ENCODE results near the gene PATJ.

The PATJ gene

DNA sequence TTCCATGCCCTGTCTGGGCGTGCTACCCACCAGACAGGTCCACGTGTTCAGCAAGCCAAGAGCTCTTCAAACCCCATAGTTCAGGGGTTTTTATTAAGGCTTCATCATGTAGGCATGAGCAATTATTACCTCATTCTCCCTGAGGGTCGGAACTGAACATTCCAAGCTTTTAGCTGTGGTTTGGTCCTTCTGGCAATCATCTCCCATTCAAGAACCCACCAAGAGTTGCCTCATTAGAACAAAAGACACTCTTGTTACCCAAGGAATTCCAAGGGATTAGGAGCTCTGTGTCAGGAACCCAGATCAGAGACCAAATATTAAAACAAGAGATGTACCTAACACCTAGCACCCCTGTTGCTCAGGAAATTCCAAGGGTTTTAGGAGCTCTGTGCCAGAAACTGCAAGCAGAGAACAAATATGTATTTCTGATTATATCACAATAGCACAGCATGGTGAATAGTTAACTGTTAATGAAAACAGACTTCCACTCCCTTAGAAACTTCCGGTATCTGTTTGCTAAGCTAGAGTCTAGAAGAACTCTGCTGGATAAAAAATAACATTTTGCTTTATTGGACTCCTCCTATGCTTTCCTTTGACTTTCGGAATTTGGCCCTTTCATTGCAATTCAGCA, 251.2 kb downstream of the PATJ start:
- DNase-seq, result no peak

DNA sequence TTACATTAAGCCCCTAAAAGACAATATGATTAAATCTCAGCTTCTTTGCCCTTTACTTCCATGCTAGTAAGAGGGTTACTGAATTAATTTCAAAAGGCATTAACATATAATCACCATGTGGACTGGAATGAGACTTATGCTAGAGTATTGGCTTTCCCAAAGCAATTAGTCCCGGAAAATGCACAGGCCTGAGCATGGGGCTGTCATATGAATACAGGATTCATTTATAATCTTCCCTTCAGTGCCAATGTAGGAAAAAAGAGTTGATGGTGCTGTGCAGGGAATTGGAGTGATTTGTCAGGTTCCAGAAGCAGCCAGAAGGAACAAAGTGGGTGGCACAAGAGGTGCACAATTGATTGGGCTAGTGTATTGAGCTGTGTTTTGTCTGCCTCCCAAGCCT, 253.4 kb downstream of the PATJ start:
- DNase-seq, result no peak

DNA sequence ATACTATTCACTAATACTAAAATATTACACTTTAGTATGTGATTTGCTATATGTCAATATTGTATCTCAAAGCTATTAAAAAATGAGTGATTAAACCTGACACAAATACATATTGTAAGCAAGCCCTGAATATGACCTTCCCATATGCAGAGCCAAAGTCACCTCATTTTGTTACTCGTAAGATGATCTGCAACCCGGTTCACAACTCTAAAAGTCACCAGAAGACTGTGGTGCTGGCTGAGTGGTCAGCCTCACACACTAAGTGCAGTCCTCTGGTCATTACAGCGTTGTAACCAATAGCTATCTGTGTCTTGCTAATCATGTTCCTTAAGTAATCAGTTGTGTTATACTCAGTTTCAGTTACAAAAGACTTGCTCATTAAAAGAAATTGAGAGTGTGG, 254.8 kb downstream of the PATJ start:
- DNase-seq, result no peak

DNA sequence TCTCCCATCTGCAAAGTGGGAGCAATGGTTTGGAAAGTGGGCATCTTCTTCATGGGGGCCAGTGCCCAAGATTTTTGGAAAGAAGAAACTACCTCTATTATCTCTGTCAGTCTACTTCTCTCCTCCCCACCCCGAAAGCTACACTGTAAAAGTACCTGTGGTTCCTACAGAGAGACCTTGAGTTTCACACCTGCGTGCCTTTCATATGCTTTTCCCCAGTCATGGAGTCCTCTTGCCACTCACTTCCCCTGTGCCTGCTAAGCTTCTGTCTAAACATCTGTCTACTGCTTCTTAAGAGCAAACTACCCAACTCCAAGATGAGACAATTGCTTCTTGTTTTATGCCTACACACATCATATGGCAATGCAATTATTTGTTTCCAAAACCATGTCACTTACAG, 261.5 kb downstream of the PATJ start:
- DNase-seq, result peak in 1 of 2 experiments; percentile 16

DNA sequence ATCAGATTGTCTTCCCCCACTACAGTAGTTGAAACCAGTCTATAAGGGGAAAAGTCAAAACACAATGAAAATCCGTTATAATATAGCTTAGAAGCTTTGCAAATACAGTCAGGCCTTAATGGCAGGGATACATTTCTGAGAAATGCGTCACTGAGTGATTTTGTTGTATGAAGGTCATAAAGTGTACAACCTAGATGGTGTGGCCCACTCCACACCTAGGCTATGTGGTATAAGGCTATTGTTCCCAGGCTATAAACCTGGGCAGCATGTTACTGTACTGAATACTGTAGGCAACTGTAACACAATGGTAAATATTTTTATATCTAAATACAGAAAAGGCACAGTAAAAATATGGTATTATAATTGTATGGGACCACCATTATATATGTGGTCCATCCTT, 264.4 kb downstream of the PATJ start:
- no peak for DNase-seq

DNA sequence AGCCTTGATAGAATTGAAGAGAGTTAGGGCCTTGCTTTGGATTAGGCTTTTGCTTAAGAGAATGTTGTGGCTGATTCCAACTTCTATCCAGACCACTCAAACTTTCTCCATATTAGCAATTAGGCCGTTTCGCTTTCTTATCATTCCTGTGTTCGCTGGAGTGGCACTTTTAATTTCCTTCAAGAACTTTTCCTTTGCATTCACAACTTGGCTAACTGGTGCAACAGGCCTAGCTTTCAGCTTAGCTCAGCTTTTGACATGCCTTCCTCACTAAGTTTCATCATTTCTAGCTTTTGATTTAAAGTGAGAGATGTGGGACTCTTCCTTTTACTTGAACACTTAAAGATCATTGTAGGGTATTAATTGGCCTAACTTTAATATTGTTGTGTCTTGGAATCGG, 268.7 kb downstream of the PATJ start:
- no peak for DNase-seq

DNA sequence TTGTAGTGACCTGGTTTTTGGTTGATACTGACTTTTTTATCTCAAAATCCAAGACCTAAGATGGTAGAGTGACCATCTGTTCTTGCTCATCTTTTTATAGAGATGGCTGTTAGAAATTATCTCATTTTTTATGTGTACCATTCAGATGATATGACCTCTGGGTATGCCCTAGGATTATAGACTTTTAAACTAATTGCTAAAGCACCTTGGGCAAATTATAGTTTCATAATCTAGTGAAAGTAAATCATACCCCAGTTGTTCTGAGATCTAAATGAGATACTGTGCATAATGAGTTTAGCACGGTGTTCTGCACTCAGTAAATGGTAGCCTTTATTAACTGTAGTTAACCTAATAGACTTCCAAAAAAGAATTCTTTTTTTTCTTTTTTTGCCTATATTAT, 269.8 kb downstream of the PATJ start:
- peak in 1 of 2 experiments; percentile 9 for DNase-seq

DNA sequence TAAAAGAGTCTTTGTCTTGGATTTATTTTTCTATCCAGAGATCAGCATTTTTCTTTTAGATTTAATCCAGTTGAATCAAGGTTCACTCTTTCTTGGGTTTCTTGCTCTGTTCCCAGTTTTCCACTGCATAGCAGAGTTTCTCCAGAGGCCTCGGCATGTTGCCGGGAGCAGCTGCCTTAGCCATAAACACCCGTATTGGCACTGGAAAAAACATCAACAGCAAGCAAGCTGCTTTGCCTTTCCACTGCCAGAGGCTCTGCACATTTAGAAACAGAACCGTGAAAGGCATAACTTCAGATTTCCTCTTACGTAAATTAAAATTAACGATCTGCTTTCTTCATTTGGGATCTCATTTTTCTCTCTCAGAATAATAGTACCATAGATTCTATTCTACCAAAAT, 270.6 kb downstream of the PATJ start:
- no peak for DNase-seq

DNA sequence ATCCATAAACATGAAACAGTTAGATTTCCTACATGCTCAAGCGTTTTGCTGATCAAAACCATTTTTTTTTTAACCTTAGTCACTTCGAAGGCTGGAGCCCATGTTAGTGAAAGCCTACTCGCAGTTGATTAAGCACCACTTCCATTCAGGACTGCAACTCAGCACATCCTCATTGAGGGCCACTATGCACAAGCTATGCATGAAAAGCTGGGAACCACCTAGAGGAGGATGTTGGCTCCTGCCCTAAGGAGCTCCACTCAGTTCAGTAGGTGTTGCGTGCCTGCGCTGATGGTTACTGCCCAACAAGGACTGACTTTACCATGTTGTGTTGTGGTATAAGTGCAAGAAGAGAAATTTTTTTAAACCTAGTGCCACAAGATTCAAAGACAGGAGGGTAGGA, 271.0 kb downstream of the PATJ start:
- DNase-seq, result no peak

DNA sequence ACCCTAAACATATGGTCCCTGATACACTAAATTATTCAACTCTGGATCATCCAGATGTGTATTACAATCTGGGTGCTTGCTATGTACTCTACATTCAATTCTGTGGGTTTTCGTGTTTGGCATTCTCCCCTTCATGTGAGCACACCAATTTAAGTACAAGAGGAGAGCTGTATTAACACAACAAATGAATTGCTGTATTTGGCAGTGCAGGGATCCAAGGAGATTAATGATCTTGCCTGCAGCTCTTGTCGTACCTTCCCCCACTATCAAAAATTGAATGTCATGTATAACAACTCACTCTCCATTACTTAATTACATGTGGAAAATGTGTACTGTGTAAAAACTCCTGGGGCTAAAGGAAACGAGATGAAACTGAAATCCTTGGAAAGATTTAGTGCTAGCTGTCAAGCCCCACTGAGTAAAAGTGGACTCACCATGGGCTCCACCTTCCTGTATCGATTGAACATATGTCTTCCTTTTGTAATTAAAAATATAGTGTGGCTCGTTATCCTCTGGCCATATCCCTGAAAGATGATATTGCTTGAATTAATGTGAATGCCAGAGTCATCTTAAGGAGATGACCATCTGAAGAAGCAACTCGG, 280.2 kb downstream of the PATJ start:
- peak; percentile 54 to 87 for DNase-seq

DNA sequence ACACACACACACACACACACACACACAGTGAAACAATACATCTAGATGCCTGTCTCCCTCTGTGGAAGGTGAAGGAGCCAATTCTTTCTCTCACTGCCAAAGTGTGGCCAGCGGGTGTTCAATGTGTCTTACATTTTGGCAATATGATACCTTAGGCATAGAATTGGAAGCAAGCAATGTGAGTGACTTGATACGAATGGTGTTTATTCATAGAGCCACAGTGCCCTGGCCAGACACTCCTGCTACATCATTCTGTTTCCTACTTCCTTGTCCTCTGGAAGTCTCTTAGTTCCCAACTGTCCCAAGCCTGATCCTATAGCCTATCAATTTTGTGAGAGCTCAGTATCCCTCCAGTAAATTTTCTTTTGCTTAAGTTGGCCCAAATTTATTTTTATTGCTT, 282.4 kb downstream of the PATJ start:
- DNase-seq, result no peak

DNA sequence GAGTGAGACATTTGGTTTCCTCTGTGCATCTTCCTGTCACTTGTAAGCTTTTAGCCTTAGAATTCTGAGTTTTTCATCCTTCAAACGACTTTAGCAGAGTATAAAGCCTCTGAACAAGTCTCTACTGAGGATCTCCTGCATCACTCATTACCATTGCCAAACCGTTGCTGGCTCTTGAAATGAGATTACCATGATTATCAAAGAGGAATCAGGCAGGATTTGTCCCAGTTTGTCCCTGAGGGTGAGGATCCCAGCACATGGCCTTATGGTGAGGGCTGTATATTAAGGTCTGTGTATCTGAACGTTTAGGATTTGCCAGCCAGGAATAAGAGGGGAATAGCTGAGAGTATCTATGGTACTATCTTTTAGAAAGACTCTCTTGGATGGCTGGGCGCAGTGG, 282.9 kb downstream of the PATJ start:
- DNase-seq, result peak in 1 of 2 experiments; percentile 17

DNA sequence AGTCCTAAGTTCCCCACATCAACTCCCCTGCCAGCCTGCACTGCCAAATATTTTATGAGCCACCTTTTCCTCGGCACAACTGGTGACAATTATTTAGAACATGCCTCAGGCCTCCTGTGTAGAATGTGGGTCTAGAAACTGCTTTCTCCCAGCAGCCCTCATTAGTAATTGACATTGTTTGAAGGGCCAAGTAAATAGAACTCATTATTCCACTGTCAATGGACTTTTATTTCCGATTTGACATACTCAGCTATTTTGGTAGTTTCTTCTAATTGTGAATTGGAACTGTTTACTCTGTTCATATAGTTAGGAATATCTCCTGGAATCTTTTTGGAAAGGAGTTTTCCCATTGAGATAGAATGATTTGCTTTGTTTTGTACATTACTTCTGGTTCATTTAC, 283.6 kb downstream of the PATJ start:
- DNase-seq, result no peak

DNA sequence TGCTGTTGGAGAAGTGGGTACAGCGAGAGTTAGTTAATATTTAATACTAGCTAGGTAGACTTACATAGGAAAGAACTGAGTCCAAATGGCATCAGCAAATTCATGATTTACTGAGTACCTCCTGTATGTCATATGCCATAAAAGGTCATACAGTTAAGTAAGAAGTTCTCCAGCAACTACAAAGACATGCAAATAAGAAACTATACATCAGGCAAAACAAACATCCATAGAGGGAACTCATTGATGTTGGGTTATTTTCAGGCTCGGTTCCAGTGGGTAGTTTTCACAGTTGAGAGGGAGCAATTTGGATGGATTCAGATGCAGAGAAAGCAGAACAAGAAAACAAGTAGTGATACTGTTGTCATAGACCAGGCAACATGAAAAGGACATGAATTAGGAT, 287.4 kb downstream of the PATJ start:
- no peak for DNase-seq

DNA sequence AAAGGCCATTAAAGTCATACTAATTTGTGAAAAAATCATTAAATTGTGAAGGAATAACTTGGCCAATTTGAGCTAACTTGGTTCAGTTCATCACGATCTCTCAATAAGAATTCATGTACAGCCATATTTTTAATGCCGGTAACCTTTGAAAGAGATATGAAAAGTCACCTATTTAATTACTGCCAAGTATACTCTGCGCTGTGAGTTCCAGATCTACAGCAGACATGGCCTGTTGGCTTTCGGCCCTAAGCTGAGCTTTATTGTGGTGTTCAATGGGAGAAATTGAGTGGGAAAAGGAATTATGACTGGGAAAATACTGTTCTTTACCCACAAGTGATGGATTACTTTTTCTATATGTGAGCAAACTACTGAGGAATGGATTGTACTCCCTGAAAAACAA, 292.5 kb downstream of the PATJ start:
- DNase-seq, result no peak

DNA sequence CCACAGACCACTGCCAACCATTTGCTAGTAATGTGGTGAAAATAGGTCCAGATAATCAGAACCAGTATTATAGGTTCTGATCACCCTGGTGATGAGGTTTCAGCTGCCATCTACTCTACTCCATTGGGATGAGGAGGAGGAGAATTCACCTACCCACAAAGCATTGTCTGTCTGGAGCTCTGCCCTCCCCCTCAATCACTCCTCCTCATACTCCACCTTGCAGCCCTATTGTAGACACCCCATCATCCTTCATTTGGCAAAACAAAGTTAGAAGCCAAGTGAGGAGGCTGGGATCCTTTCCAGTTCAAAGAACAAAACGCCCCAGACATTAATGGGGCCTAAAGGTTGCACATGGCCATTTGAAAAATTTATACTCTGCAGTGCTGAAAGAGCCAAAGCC, 295.0 kb downstream of the PATJ start:
- DNase-seq, result no peak

DNA sequence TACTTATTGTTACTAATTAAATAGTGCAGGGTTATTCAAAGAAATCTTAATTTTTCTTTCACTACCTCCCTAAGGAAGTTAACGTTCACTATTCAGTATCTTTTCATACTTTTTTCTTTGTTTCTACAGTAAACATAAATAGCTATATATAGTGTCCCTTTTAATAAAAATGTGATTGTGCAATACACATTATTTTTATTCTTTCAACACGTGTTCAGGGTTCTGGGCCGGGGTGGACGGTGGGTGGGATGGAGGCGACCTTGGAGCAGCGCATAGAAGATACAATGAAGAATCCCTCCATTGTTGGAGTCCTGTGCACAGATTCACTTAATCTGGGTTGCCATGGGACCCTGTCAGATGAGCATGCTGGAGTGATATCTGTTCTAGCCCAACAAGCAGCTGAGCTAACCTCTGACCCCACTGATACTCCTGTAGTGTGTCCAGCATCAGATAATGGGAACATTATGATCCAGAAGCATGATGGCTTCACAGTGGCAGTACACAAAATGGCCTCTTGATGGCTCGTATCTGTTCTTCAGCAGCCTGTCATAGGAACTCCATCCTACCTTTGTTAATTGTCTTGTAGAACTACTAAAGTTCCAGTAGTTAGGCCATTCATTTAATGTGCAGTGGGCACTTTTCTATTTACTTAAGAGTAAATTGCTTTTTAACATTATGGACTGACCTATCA, 296.5 kb downstream of the PATJ start:
- DNase-seq, result peak in 1 of 2 experiments; percentile 9

DNA sequence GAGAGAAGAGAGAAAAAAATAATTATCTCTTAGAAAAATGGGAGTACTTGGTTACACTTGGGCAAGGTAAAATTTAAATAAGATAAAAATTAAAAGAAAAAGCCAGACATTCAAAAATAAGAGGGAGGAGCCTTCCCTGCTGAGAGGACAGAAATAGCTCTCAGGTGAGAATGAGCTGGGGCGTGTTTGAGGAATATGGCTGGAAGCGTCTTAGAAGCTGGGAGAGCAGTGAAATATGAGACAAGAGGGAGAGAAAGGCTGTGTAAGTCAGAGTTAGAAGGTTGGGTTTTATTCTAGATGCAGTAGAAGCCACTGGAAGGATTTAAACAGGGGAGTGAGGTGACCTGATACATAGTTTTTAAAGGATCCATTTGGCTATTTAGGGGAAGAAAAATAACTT, 298.2 kb downstream of the PATJ start:
- DNase-seq, result peak in 1 of 2 experiments; percentile 11

DNA sequence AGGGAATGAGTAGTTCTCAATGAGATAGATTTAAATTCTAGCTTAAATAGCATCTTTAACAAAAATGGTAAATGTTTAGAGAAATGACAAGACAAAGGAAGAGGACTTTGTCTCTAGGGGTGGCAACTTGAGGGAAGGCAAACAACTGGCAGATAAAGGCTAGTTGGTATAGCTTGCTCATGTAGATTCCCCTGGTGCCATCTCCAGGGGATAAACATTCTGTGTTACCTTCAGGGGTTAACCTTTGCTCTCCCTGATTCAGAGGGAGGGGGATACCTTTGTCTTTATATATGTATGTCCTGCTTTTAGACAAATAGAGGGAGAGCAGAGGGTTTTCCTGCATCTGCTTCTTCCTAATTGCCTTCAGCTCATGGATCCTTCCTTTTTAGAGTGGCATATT, 298.7 kb downstream of the PATJ start:
- no peak for DNase-seq

DNA sequence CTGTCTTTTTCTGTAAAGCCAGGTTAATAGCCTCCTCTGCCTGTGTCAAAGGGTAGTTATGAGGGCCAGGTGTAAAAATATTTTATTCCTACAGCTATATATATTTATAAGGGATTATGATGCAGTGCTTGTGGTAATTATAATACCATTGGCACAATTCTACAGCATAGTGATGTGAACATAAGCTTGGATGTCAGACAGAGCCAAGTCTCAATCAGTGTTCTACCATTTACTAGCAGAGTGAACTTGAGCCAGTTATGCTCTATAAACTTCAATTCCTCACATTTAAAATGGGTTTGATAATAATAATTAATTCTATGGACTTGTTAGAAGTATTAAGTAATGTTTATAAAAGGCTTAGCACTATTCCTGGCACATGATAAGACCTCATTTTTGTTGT, 300.9 kb downstream of the PATJ start:
- no peak for DNase-seq

DNA sequence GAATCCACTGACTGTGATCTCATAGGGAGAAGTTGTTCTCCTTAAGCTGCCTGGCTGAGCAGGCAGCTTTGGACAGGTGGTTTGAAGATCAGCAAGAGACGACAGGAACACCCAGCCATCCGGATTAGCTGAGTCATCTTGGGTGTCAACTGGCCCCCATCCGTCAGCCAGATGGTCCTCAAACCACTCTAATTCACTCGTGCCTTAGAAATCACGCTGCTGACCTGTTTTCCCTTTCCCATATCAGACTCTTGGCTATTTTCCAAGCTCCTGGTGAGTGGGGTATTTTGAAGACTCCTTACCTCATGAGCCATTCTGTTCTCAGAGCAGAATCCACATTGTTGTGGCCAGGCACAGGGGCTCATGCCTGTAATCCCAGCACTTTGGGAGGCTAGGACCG, 303.3 kb downstream of the PATJ start:
- peak; percentile 99 to 100 for DNase-seq

DNA sequence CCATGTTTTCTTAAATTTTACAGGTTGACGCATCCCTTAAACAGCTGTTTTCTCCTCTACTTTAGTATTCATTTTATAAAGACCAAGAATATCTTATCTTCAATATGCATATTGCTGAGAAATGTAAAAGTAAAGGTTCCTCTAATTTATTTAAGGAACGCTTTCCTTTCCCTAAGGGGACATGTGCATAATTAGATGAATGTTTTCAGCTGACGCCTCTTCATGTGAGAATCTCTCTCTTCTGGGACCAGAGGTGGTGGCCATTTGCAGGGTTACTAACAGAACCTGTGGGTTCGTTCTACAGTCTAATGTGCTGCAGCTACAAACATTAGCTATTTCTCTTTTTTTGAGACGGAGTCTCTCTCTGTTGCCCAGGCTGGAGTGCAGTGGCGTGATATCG, 304.6 kb downstream of the PATJ start:
- DNase-seq, result no peak

DNA sequence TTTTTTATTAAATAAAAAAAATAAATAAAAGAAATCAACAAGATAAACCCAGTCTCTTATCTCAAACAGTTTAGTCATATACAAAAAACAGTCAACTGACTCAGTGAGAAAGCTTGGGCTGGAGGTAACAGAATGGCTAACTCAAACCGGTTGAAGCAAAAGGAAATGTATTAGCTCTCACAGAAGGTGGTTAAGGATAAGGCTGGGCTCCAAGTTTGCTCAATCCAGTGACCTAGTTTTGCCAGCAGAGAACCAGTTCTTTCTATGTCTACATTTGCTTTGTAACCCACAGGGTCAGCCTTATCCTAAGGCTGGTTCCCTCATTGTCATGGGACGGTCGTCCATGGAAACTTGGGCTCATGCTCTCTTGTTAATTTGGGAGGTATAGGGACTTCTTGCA, 307.9 kb downstream of the PATJ start:
- no peak for DNase-seq

DNA sequence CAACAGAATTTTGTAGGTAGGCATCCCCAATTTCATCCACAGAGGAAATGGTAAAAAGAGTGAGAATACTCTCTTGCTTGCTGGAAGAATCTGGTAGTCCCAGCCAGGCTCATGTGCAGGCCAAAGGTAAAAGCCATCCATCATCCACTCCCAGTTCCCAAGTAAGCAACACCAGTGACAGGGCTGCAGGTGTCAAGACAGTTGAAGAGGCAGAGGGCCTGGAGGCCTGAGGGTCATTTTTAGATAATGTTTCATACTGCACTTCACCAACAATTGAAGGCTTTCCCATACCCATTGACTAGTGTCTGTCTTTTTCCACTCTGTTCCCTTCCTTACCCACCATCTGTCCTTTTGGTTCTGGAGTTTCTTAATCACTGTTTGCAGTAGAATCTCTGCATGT, 310.7 kb downstream of the PATJ start:
- DNase-seq, result no peak

DNA sequence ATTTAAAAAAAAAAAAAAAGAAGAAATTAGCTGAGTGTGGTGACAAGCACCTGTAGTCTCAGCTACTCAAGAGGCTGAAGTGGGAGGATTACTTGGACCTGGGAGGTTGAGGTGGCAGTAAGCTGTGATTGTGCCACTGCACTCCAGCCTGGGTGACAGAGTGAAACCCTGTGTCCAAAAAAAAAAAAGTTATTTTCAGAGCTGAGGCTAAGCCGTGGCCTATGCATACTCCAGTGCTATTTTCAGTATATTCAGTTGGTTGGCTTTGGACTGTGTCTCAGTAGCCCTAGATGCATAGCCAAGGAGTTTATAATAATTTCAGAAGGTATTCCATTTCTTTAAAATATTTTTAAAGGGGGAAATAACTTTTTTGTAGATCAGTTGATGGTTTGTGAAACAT, 311.9 kb downstream of the PATJ start:
- no peak for DNase-seq
